HG03565 (cell line): ENCODE measurements around the gene CGNL1.

Experiments
- ATAC-seq: cut with Tn5 transposase; IDR thresholded peaks from one replicate; pipeline ENCODE4 v1.9.1; 2021; ENCODE audit warnings: mild to moderate bottlenecking, moderate library complexity; ENCODE audit not compliant: unreplicated experiment

CGNL1 gene

DNA sequence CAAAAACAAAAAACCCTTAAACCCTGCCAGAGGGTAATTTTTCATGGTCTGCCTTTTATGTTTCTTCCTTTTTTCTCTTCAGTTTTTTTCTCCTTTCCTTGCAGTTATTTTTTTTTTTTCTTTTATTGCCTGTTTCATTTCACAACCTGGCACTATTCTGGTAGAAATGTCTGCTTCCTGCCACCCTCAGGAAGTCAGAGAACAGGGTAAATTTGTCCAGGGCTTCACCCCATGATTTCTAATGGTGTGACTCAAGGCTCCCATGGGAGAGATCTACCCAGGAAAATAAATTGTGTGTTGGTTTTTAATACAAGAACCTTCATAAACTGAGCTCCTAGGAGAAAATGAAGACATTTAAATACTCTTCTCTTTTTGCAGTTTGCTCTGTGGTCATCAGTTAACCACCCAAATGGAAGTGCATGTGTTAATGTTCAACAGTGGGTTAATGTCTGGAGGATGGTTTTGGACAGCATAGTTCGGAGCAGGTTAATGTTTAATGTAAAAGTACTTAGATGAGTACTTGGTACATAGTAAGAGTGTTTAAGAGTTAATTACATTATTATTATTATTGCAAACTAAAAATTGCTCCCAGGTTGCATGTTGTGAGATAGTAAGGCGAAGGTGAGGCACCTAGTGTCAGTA is 45.9 kb downstream of the CGNL1 start:
- ATAC-seq, result no peak

- no peak for ATAC-seq
Observed at GRCh38 chr15:57423599-57424140, 47.4 kb downstream of the CGNL1 start.

DNA sequence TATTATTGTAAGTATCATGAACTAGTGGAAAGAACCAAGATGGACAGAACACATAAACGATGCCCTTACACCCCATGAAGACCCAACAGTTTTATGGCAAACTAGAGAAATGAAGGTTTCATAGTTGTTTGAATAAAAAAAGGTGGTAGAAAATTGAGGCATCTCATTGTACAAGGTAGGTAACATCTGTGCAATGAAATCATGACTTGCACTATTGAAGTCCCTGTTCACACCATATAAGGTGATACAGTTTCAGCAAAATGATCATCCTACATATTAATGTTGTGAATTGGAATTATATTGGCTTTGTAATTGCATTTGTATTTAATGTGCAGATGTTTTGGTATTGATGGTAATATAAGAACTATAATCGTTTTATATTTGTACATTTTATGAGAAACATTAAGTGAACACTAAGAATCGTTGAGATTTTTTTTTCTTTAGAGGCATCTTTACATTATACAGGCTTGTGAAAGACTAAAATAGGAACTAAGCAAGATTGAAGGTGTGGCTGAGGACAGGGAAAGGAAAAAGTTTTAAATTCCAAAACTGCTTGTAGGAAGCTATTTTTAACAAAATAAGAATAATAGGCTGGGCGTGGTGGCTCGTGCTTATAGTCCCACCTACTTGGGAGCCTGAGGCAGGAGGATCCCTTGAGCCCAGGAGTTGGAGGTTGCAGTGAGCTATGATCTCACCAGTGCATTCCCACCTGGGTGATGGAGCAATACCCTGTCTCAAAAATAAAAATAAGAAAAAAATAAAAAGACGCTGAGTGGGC is 48.5 kb downstream of the CGNL1 start:
- ATAC-seq, result no peak

GRCh38 chr15:57425842-57426241 is 49.5 kb downstream of the CGNL1 start:
- ATAC-seq, result no peak

GRCh38 chr15:57427367-57427821 is 51.1 kb downstream of the CGNL1 start:
- ATAC-seq, result no peak

DNA sequence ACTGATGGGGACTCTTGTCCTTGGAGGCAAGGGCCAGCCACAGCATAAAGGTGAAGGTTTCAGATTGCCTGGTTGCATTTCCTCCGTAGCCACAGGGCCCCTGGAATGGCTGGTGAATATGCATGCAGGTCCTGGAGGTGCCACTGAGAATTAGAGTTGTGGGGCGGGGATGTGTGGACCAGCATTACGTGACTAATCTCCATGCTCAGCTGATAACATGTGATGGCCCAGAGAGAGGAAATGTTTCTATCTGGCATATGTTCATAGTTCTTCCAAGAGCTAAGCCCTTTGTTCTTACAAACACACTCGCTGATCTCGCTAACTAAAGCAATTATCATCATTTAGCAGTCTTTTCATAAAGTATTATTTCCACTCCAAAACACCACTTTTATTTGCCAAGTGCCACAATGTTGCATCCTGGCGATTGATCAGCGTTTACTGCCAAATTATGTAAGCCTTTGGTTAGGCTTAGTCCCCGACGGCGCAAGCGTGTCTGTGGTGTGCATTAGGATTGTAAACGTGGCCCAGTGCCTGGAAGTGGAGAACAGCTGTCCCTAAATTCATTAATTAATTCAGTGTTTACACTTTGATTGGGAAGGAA is 55.9 kb downstream of the CGNL1 start:
- no peak for ATAC-seq

GRCh38 chr15:57436166-57436565 is 59.9 kb downstream of the CGNL1 start:
- ATAC-seq, result no peak

GRCh38 chr15:57436961-57437360 is 60.7 kb downstream of the CGNL1 start:
- ATAC-seq, result no peak

GRCh38 chr15:57437564-57437963 is 61.3 kb downstream of the CGNL1 start:
- ATAC-seq, result no peak

GRCh38 chr15:57438166-57438565 is 61.9 kb downstream of the CGNL1 start:
- ATAC-seq, result no peak

- ATAC-seq, result no peak
Observed at GRCh38 chr15:57439128-57440027, 63.1 kb downstream of the CGNL1 start.

GRCh38 chr15:57440167-57440566 is 63.9 kb downstream of the CGNL1 start:
- no peak for ATAC-seq

- no peak for ATAC-seq
Observed at GRCh38 chr15:57440799-57441198, 64.5 kb downstream of the CGNL1 start.

- ATAC-seq, result no peak
Observed at GRCh38 chr15:57442335-57442734, 66.0 kb downstream of the CGNL1 start.

GRCh38 chr15:57443486-57443885 is 67.2 kb downstream of the CGNL1 start:
- no peak for ATAC-seq

DNA sequence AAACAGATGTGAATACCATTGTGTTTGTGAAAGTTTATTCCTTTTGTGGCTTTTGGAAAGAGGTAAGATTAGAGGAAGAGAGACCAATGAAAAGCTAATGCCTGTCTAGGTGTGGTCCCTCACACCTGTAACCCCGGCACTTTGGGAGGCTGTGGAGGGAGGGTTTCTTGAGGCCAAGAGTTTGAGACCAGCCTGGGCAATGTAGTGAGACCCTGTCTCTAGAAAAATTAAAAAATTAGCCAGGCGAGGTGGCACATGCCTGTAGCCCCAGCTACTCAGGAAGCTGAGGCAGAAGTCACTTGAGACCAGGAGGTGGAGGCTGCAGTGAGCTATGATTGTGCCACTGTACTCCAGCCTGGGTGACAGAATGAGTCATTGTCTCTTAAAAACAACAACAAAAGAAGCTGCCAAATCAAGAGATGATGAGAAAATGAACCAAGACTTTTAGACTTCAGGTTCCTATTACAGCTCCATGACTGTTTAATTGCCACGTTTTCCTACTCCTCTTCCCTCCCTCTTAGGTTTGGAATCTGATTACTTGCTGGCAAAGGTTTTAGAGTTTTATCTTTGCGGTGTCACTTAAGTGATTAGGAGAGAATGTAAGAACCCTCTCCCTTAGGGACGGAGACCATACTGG is 68.7 kb downstream of the CGNL1 start:
- no peak for ATAC-seq

DNA sequence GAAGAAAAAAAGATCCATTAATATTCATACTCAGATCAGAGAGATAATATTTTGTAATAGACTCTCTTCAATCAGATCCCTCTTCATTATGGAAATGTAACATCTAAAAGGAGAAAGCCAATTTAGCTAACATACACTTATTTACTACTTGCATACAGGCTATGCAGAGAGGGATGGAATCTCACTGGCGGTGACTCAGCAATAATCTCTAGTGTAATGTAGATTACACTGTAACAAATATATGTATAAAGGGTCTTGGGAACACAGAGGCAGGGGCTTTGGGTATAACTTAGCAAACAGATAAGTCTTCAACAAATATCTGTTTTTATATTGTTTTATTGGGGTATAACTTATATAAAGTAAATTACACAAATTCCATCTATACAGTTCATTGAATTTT is 69.6 kb downstream of the CGNL1 start:
- ATAC-seq, result no peak

DNA sequence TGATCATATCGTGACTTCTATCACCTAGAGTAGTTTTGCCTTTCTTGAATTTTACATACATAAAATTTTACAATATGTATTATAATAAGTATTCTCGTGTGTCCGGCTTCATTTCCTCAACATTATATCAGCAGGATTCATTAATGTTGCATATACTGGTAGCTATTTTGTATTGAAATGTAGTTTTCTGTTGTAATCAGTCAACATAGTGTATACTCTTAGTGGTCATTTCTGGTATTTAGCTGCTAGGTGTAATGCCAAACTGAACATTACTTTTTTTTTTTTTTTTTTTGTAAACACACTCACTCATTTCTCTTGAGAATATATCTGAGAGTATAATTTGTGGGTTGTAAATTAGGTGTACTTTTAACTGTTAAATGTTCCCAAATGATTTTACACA is 70.1 kb downstream of the CGNL1 start:
- ATAC-seq, result no peak

- ATAC-seq, result no peak
Observed at GRCh38 chr15:57451555-57451954, 75.2 kb downstream of the CGNL1 start.

DNA sequence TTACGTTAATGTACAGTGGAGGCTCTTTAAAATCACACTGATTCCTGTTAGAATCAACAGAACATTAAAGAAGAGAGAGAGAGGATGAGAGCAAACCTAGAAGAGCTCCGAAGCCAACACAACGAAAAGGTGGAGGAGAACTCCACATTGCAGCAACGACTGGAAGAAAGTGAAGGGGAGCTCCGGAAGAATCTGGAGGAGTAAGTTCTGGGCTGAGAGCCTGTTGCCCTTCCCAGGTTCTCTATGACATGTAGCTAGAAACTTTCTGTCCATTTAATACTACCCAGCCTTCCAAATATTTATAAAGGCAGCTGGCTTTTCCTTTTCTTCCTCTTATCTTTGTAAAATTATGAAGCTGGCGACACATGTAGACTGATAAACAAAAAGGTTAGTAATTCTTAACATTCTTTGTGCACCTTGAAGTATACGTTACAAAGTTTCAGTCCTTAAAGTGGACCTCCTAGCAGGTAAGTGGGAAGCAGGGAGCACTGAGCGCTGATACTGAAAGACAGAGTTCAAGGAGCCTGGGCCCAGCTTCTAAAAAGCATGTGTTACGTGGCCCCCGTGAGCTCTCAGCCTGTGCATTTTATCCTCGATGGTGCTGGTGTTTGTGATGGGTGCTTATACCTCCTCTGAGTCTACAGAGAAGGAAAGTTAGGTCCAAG is 75.9 kb downstream of the CGNL1 start:
- no peak for ATAC-seq
